AG20443 (cell line): Measurements from ENCODE around the gene CRMP1.

Experiments
- DNase-seq: peaks from one replicate; pipeline ENCODE4 v3.0.0; 2012; ENCODE audit warnings: low spot score, mixed read lengths

Gene CRMP1

DNA sequence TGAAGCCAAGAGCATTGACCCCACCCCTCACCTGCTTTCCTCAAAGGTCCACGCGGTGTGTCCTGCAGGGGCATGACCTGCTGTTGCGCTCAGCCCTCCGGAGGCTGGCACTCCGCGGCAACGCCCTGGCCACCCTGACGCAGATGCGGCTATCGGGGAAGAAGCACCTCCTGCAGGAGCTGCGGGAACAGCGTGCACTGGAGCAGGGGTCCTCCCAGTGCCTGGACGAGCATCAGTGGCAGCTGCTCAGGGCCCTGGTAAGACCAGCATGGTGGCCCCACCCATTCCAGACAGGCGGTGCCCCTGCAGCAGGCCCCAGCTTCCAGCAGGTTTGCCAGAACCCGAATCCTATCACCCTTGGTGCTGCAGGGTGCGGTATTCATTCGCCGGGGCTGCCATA lies 95.9 kb downstream of the CRMP1 start:
- no peak for DNase-seq

DNA sequence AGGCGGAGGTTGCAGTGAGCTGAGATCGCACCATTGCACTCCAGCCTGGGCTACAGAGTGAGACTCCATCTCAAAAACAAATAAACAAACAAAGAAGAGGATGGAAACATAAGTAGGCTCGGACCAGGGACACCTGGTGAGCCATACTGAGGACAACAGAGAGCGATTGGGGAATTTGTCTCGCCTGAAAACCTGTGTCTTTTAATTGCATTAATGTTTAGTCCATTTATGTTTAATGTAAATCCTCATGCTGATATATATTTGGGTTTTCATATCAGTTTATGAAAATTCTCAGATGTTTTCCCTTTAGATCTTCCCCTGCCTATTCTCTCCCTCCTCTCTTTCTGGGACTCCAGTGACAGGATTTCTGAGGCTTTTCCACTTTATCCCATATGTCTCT lies 97.3 kb downstream of the CRMP1 start:
- DNase-seq: no peak

DNA sequence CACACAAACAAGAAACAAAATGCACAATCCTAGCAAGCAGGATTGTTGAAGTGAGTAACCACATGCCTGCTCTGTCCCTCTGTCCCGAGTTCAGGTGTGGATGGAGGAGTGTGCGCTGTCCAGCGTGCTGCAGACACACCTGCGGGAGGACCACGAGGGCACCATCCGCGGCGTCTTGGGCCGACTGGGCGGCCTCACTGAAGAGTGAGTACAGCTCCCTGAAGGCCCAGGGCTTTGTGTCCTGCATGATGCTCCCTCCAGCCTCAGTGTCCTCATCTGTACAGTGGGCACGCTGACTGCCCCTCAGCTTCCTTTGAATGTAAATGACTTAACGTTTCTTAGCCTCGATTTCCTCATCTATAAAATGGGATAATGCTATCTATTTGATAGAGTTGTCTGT lies 99.4 kb downstream of the CRMP1 start:
- no peak for DNase-seq

DNA sequence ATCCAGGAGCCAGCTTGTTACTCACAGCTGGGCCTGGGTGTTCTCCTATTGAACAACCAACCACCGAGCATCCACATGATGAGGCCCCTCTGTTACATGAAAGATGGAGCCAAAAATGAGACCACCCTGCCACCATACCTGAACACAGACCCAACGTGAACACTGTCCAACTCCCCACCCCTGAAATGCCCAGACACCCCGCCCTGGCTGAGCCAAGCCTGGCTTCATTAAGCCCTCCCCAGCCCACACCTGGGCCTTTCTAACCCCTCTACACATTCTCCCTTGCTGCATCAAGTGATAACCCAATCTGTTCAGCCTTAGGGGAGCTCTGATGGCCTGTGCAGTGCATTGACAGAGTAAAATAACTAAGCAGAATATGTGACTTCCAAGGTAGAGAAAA lies 101.2 kb downstream of the CRMP1 start:
- no peak for DNase-seq

DNA sequence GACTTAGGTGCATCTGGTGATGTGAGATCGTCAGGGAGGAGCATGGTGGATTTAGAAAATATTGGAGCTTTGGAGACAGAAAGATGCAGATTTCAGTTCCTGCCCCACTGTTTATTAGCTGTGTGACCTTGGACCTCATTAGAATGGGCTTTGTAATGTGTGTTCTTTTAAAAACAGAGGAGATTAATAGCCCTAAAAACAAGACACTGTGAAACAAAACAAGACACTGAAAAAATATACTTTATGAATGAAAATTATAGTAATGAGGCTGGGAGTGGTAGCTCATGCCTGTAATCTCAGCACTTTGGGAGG lies 102.4 kb downstream of the CRMP1 start:
- no peak for DNase-seq

DNA sequence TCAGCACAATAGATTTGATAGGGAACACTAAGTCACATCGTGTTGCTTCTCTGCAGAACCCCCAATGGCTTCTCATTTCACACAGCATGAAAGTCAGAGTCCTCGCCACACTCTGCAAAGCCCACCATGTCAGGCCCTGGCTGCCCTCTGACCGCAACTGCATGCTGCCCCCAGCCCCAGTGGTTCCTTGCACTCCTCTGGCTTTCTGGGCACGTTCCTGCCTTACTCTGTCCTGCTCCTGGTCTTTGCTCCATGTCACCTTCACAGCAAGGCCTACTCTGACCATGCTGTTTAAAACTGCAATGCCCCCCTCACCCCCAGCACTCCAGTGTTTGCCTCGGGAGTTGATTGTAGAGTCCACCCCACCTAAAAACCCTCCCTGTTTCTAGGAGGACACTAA lies 103.7 kb downstream of the CRMP1 start:
- DNase-seq: no peak

DNA sequence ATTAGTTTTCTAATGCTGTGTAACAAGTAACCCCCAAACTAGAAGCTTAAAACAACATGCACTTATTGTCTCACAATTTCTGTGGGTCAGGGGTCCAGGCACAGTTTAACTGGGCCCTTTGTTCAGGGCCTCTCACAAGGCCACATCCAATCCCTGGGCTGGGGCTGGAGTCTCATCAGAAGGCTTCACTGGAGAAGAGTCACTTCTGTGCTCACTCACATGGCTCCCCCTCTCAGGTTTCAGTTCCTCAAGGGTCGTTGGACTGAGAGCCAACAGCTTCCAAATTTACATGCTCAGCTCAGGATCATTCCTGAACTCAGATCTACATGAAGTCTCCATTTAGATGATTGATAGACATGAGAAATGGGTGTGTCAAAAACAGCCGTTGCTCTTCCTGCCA lies 104.7 kb downstream of the CRMP1 start:
- DNase-seq: no peak

DNA sequence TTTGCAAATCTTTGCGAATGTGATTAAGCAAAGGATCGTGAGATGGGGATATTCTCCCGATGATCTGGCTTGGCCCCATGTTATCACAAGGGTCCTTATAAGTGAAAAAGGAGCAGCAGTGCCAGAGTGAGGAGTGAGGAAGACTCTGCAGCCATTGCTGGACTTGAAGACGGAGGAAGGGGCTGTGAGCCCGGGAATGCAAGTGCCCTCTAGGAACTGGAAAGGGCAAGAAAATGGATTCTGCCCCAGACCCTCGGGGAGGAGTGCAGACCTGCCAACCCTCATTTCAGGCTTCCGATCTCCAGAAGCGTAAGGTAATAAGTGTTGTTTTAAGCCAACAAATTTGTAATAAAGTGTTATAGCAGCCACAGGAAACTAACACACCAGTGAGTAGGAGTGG lies 105.6 kb downstream of the CRMP1 start:
- no peak for DNase-seq

DNA sequence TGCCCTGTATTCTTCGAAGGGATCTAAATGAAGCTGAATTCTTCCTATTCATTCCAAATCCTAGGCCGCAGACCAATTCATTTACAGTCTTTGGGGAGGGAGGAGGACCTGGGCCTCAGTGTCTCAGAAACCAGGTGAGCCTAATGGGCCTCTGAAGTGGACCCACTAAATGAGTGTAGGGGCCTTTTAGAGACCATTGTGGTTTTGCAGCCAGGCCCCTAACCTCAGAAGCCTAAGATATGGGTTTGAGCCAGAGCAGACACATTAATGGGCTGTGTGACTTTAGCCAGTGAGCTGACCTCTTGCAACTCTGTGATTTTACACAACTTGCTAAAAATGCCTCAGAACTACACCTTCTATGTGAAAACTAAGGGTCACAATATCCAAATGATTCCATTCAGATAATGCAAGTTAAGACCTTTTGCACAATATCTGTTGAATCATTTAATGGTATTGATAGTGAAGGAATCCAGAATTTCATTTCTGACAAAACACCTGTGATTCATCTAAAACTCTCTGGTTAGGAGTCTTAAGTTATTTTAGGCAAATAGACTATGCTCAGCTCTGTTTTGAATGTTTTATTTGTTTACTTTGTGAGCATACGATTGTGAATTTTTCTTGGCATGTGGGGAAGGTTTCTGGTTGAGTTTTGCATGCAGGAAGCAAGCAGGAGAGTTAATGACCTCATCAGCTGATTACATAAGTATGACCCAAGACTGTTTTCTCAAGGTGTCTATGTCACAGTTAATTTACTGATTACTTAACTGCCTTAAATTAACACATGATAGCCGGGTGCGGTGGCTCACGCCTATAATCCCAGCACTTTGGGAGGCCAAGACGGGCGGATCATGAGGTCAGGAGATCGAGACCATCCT lies 106.8 kb downstream of the CRMP1 start:
- peak; percentile 41 for DNase-seq

DNA sequence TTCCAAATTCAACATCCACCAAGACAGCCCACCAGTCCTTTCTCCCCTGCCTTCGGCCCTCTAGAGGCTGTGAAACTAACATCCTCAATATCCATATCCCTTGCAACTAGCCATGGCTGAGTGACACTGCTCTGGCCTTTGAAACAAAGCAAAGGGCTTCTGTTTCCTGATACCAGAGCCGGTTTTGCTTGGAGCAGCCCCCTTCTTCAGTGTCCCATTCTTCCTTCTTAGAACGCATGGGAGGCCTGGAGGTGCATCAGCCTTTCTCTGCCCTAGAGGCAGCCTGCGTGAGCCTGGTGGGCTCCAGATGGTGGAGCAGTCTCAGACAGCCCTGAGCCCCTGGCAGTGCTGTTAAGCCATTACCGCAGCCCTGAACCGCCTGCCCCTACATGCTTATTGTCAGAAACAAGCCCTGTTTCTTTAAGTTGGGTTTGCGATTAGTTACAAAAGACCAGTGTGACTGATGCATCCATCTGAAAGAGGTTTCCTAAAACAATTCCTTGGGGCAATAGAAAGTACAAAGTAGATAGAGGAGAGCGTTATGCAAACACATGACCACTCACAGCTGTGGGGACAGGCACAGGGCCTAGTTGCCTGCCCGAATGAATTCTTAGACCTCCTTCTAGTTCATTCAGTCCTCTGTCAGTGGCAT lies 107.8 kb downstream of the CRMP1 start:
- DNase-seq: no peak

DNA sequence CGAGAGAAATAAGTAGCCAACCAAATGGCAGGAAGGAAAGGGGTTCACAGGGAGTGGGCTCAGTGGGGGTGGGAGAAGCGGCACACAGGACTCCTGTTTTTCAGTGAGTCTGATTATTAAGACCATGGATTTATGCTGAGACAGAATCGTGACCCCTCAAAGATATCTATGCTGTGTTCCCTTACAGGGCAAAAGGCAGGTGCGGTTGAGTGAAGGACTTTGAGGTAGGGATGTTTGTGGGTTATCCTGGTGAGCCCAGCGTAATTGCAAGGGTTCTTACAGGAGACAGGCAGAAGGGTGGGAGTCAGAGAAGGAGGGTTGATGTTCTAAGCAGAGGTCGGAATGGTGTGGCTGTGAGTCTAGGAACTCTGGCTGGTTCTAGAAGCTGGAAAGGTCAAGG lies 108.9 kb downstream of the CRMP1 start:
- no peak for DNase-seq

DNA sequence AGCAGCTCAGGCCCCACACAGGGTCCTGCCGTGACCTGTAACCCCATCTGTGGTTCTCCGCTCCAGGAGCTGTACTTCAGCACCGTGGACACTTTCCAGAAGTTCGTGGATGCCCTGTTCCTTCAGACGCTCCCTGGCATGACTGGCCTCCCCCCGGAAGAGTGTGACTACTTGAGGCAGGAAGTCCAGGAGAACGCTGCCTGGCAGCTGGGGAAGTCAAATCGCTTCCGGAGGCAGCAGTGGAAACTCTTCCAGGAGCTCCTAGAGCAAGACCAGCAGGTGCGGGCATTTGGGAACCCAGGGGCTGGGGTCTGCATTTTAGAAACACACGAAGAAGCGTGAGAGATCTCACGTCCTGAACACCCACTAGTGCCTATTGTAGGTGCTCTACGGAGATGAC lies 109.4 kb downstream of the CRMP1 start:
- no peak for DNase-seq

DNA sequence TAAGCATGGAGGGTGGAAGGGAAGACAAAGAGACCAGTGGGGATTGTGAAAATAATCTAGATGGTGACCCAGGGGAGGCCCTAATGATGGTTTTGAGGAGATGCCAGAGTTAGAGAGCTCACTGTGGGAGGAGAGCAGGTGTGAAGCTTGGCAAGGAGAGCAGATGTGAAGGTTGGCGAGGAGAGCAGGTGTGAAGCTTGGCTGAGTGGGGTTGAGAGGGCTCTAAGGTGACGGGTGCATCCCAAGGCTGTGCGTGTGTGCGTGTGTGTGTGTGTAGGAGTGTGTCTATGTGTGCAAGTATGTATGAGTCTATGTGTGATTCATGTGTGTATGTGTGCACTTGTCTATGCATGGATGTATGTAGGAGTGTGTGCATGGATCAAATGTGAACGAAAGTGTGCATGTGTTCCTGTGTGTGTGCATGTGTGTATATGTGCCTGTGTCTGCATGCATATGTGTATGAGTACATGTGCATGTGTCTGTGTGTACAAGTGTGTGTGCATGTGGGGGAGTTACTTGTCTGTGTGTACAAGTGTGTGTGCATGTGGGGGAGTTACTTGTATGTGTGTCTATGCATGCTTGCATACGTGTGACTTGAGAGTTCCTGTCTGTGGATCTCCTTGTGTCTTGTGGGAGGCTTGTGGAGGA lies 109.9 kb downstream of the CRMP1 start:
- no peak for DNase-seq

DNA sequence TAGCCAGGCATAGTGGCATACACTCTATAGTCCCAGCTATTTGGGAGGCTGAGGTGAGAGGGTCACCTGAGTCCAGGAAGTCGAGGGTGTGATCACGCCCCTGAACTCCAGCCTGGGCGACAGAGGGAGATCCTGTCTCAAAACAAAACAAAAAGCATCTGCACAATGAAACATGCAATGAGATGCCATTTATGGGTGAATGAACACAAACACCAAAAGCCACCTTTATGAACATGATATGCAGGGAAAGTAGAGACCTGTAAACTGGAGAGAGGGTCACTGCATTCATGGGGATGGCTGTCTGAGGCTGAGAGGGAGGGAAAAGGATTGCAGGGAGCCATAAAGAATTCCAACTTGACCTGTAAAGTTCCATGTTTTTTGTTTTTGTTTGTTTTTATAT lies 111.2 kb downstream of the CRMP1 start:
- DNase-seq: no peak

DNA sequence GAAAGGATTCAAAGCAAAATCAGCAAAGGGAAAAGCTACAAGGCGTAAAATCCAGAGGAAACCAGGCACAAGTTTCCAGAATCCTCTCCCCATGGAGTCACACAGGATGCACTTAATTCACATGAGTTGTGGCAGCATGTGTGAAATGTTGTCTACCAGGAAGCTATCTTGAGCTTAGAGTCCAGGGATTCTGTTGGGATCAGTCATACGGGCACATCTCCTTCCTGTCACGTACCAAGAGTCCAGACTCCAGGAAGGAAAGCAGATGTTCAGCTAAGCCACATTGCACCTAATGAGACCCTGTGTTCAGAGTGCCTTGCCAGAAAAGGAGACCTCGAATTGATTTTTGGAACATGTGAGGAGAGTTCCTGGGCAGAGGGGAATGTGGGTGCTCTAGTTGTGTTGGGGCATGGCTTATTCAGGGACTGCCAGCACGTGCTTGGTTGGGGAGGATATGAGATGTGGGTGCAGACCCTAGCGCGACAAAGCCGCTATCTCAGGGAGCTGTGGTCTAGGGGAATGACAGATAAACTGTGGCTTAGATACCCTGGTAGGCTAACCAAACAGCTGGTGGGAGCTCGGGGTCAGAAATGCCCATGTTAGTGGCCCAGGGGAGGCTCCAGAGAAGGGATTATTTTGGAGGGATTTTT lies 111.9 kb downstream of the CRMP1 start:
- peak; percentile 35 for DNase-seq

DNA sequence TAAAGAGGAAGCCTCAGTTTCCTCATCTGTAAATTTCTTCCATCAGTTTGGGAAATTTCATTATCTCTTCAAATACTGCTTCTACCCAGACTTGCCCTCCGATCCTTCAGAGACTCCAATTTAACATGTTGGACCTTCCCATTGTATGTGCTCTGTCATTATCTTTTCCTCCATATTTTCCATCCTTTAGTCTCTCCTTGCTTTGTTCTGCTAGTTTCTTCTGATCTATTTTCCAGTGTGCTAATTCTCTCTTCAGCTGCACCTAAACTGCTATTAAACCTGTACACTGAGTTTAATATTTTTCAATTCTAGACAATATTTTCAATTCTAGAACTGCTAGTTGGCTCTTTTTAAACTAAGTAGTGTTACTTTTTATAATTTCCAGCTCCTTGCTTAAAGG lies 116.4 kb downstream of the CRMP1 start:
- DNase-seq: no peak

DNA sequence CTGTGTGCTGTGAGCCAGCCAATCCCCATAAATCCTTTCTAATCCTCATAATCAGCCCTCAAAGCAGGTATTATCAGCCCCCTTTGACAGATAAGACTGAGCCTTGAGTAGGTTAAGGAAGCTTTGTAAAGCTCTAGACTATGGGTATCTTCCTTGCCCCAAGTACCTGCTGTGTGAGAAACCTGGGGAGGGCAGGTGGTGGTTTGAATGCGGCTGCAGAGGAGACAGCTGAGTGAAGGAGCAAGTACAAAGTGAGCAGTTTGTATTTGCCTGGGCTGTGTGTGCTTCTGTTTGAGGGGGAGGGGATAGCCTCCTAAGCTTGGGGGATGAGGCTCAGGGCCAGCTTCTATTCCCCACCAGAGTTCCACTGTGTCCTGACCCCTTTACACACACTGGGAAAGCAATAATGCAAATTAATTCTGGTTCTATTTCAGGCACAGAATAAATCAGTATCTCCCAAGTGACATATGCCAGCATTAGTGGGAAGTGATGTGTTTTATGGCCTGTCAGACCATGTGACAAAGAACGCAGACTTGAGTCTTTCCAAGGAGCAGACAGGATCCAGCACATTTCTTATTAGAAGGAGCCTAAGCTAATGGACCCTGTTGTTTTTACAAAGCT lies 118.4 kb downstream of the CRMP1 start:
- DNase-seq: no peak

DNA sequence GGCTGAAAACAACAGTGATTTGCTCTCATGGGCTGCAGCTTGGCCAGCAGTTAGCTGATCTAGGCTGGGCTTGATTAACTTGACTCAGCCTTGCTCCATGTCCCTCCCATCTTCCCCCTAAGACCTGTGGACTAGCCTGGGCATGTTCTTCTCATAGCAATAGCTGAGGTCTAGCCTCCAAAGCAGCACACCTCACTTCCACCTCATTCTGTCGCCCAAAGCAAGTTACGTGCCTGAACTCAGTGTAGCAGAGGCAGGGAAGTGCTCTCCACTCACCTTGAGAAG lies 119.7 kb downstream of the CRMP1 start:
- peak; percentile 66 for DNase-seq

DNA sequence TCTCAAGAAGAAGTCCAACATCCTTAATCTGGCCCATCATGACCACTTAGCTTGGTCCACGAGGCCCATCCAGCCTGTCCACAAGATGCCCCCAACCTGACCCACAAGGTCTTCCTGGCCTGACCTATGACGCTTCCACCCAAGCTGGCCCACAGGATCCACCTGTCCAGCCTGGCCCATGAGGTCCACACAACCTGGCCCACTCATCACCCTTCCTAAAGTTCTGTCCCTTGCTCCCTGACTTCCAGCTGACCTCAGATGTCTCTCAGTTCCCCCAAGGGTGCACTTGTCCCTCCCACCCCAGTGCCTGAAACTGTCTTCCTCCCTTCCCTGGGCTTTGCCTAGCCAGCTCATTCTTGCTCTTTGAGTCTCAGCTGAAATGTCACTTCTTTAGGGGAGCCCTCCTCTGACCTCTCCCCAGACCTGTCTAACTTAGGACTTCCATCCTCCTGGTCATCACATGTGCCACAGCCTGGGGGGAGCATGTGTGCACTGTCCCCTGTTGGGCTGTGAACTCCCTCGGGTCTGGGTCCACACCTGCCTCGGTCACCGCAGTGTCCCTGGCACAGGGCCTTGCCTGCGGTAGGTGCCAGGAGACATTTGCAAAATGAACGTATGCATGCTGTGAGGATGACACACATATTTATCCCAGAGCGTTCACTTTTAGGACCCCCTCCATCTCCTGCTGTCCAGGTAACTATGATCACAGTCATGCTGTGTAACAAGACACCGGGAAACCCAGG lies 120.2 kb downstream of the CRMP1 start:
- DNase-seq: no peak
